Thoracic aorta (tissue), 2 donors: ENCODE data around the gene ALKBH7. TPM values are rescaled to one million over a fixed set of nuclear protein-coding genes. Genes with fewer than 3 reads are reported as not detected.

Experiments used
- ATAC-seq: fragments of 150-250 bp; one replicate; pipeline ENCODE4 v1.8.0; 2017; ENCODE audit warnings: low read depth; ENCODE audit not compliant: insufficient number of reproducible peaks, low FRiP score
- DNase-seq: peaks from one replicate; pipeline ENCODE4 v3.0.0-alpha.2; 2020; ENCODE audit warnings: low spot score
- H3K27ac ChIP-seq, 2 donors: fragments of 200-600 bp; sonication (generic); 1 replicate in 1 of 2; 2 replicates in 1 of 2; pipeline ENCODE4 v1.5.1; 2016; ENCODE audit warnings: mild to moderate bottlenecking in 2 of 2, moderate library complexity in 2 of 2
- H3K27me3 ChIP-seq: fragments of 200-600 bp; sonication (generic); replicated peaks from 2 replicates; pipeline ENCODE4 v1.6.0; 2016; ENCODE audit warnings: mild to moderate bottlenecking; ENCODE audit not compliant: insufficient read depth
- H3K36me3 ChIP-seq: fragments of 200-600 bp; sonication (generic); one replicate; pipeline ENCODE4 v1.5.1; 2016
- H3K4me1 ChIP-seq, 2 donors: fragments of 200-600 bp; sonication (generic); 1 replicate in 1 of 2; 2 replicates in 1 of 2; pipeline versions ENCODE4 v1.5.1 to v1.6.0; 2016; ENCODE audit warnings: low read depth in 2 of 2, mild to moderate bottlenecking in 1 of 2; ENCODE audit not compliant: control insufficient read depth in 1 of 2
- H3K4me3 ChIP-seq: fragments of 200-600 bp; sonication (generic); 2 replicates; pipeline ENCODE4 v1.5.1; 2016; ENCODE audit warnings: mild to moderate bottlenecking
- H3K9me3 ChIP-seq: fragments of 200-600 bp; sonication (generic); 2 replicates; pipeline ENCODE4 v1.5.1; 2016
- CTCF ChIP-seq: fragments of 200-600 bp; sonication (generic); IDR thresholded peaks from one replicate; pipeline ENCODE4 v1.5.1; 2019; ENCODE audit warnings: antibody characterized with exemption
- total RNA-seq, 2 donors: library from RNA; depleted of rRNA; stranded (reverse); fragments of >200 nt; gene quantifications; one replicate each; pipeline versions ENCODE4 v1.1.0 to v1.2.3, GENCODE V29; 2016

Gene ALKBH7
- total RNA-seq, 2 donors from 2014 or later = 29.1 to 37.6 TPM

GRCh38 chr19:6402058-6402457, 29.5 kb downstream of the ALKBH7 start:
- Histone ChIP-seq H3K36me3 (no peaks in the 10 kb centered on the region), H3K4me3 (no peak overlapping the region), H3K27ac (no peak overlapping the region), H3K27me3 (no peaks in the 10 kb centered on the region), H3K9me3 (no peaks in the 10 kb centered on the region), H3K4me1 (no peaks in the 10 kb centered on the region)
- TF ChIP-seq CTCF = no peak
- no peak for ATAC-seq
- no peak for DNase-seq

DNA sequence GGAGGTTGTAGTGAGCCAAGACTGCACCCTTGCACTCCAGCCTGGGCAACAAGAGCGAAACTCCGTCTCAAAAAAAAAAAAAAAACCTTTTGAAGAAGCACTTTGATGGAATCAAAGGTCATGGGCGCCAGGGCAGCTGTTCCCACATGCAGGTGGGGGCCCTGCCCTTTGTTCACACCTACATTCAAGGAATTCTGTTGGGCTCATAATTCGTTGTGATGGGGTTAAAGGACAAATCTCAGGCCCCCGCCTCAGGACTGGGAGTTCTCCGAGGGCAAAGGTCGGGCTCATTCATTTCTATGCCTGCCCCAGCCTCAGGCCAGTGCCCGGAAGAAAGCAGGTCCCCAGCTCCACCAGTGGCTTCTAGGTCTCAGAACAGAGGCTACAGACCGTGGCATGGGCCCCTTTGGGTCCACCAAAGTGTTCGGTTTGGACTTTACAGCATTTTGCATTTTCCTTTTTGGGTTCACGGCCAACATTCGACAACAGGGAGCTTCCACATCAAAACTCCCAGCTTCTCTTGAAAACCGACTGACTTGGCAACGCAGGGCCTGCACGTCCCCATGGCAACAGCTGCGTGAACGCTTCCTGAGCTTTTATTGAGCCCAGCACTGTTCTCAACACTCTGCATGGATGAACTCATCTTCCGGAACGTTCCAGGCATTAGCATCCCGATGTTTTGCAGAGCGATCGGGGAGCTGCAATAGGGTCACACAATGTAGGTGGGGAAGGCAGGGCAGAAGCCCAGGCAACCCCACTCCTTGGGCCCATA, 30.4 kb downstream of the ALKBH7 start:
- no peak for DNase-seq
- H3K36me3 ChIP-seq = no peaks in the 10 kb centered on the region
- no peaks in the 10 kb centered on the region for H3K27me3 ChIP-seq
- H3K4me3 ChIP-seq = no peak overlapping the region
- TF ChIP-seq CTCF = no peak
- H3K9me3 ChIP-seq = no peaks in the 10 kb centered on the region
- H3K4me1 ChIP-seq = no peaks in the 10 kb centered on the region
- H3K27ac ChIP-seq = no peak overlapping the region
- no peak for ATAC-seq

DNA sequence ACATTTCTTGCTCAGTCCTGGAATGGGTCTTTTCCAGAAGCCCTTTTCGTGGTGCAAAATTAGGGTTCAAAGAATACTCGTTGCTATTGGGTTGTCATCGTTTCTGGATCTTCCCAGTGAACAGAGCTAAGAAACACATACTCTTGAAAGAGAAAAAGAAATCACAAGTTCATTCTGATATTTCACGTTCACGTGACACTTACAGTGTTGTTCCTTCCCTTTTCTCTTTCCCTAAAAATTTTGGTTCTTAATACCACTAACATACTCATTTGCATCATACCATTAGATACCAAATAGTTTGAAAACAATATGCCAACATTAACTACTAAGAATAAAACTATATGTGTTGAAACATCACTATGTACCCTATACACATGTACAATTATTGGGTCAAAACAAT, 33.8 kb downstream of the ALKBH7 start:
- Histone ChIP-seq H3K9me3 (no peaks in the 10 kb centered on the region), H3K27me3 (no peaks in the 10 kb centered on the region), H3K36me3 (no peaks in the 10 kb centered on the region), H3K4me3 (no peak overlapping the region), H3K4me1 (no peaks in the 10 kb centered on the region), H3K27ac (no peak overlapping the region)
- no peak for TF ChIP-seq CTCF
- ATAC-seq (no peak), DNase-seq (no peak)

- no peaks in the 10 kb centered on the region for H3K27me3 ChIP-seq
- no peak overlapping the region for H3K4me3 ChIP-seq
- peaks cover 4% of the 10 kb centered on the region for H3K36me3 ChIP-seq
- no peaks in the 10 kb centered on the region for H3K4me1 ChIP-seq
- DNase-seq (no peak), ATAC-seq (no peak)
- TF ChIP-seq CTCF = no peak
- no peak overlapping the region for H3K27ac ChIP-seq
- no peaks in the 10 kb centered on the region for H3K9me3 ChIP-seq
Observed at GRCh38 chr19:6409346-6409745, 36.8 kb downstream of the ALKBH7 start.

DNA sequence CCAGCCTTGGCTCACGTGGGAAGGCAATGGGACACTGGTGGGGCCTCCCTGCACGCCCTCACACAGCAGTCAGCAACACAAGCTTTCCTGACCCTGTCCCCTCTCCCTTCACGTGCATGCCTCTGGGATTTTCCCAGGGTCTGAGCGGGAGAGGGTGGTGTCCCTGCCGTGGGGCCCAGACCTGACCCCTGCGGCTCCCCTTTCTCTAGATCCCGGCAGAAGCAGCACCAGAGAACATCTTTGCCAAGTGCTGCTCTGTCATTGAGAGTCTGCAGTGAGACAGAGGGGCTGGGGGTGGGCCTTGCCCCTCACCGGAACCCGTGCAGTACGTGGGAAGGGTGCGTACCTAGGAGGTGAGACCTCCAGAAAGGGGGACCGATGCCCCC, 39.5 kb downstream of the ALKBH7 start:
- Histone ChIP-seq H3K27ac (no peak overlapping the region), H3K36me3 (peaks cover 31% of the 10 kb centered on the region), H3K9me3 (no peaks in the 10 kb centered on the region), H3K27me3 (no peaks in the 10 kb centered on the region), H3K4me3 (no peak overlapping the region), H3K4me1 (no peaks in the 10 kb centered on the region)
- TF ChIP-seq CTCF = no peak
- DNase-seq (no peak), ATAC-seq (no peak)
